Lung (tissue), 12 donors: ENCODE results near the gene DOCK2. TPM values are rescaled to one million over a fixed set of nuclear protein-coding genes. Genes with fewer than 3 reads are reported as not detected.

ENCODE experiments used
- ATAC-seq: fragments of 200-7000 bp; cut with Tn5 transposase; one replicate; pipeline ENCODE4 v1.9.1; 2020; ENCODE audit warnings: moderate number of reproducible peaks; ENCODE audit not compliant: insufficient read depth, low FRiP score
- DNase-seq, 3 donors: peaks; one replicate each; pipeline ENCODE4 v3.0.0-alpha.2; 2013 to 2017
- H3K27ac ChIP-seq, 2 donors: one replicate each; pipeline ENCODE4 v1.5.1; 2013; ENCODE audit warnings: mild to moderate bottlenecking in 2 of 2, moderate library complexity in 2 of 2, control low read depth in 1 of 2, inconsistent platforms in 1 of 2, low read depth in 1 of 2, low read length in 1 of 2
- H3K27me3 ChIP-seq, 3 donors: one replicate each; pipeline ENCODE4 v1.5.1; 2013; ENCODE audit warnings: low read length in 2 of 3; ENCODE audit not compliant: control insufficient read depth in 3 of 3, insufficient read depth in 3 of 3
- H3K36me3 ChIP-seq, 4 donors: one replicate each; pipeline ENCODE4 v1.5.1; 2013; ENCODE audit warnings: low read length in 4 of 4, mild to moderate bottlenecking in 1 of 4, moderate library complexity in 1 of 4; ENCODE audit not compliant: control insufficient read depth in 4 of 4, insufficient read depth in 4 of 4
- H3K4me1 ChIP-seq, 5 donors: one replicate each; pipeline ENCODE4 v1.5.1; 2013; ENCODE audit warnings: low read length in 5 of 5, mild to moderate bottlenecking in 2 of 5, moderate library complexity in 1 of 5; ENCODE audit not compliant: control insufficient read depth in 5 of 5, insufficient read depth in 5 of 5
- H3K4me3 ChIP-seq: one replicate; pipeline ENCODE4 v1.5.1; 2013; ENCODE audit warnings: mild to moderate bottlenecking, control low read depth, moderate library complexity
- H3K9ac ChIP-seq, 2 donors: one replicate each; pipeline ENCODE4 v1.5.1; 2013; ENCODE audit warnings: low read length in 2 of 2, control low read depth in 1 of 2; ENCODE audit not compliant: insufficient read depth in 1 of 2
- H3K9me3 ChIP-seq, 4 donors: one replicate each; pipeline ENCODE4 v1.5.1; 2013; ENCODE audit warnings: low read length in 3 of 4, mild to moderate bottlenecking in 1 of 4, moderate library complexity in 1 of 4; ENCODE audit not compliant: control insufficient read depth in 4 of 4, insufficient read depth in 3 of 4
- CTCF ChIP-seq: IDR thresholded peaks from 2 replicates; pipeline ENCODE4 v1.5.1; 2012; ENCODE audit warnings: mild to moderate bottlenecking; ENCODE audit errors: control extremely low read depth, extremely low read depth
- WGBS, 2 donors: extraction: QIAGEN DNeasy Blood & Tissue Kit; methylation state at CpG; one replicate each; pipeline ENCODE4 v1.1.7; 2013; 5-methylcytosine and 5-hydroxymethylcytosine counted together
- polyA plus RNA-seq, 2 donors: library from polyadenylated mRNA; stranded (reverse); fragments of 200-250 nt; gene quantifications; one replicate each; pipeline ENCODE4 v1.2.1, GENCODE V29; 2013
- total RNA-seq, 2 donors: library from RNA; depleted of rRNA in 1 of 2; stranded (reverse); fragments of >200 nt in 1 of 2; gene quantifications; one replicate each; pipeline ENCODE4 v1.2.1, GENCODE V29; 2014 to 2021
- donor health status: control.
- donor health status: control.
- donor health status: Bipolar disorder and iron deficiency.
- donor health status: healthy.
- donor health status: DM: yes; HTN: yes; CAD: no.

The DOCK2 gene
- total and polyA plus RNA-seq, 4 donors: 9.6 to 66.6 (median 43.4) TPM

- Histone ChIP-seq H3K4me3 (no peak overlapping the region), H3K27me3 (no peaks in the 10 kb centered on the region), H3K4me1 (no peaks in the 10 kb centered on the region), H3K27ac (no peak overlapping the region), H3K9me3 (no peaks in the 10 kb centered on the region), H3K36me3 (peaks cover 2 to 31% (median 15%) of the 10 kb centered on the region in 4 donors), H3K9ac (no peak overlapping the region)
- no peak for ATAC-seq
- TF ChIP-seq CTCF: no peak
- DNase-seq: no peak
Measured at GRCh38 chr5:169602535-169602934, 34.5 kb upstream of the DOCK2 start.

GRCh38 chr5:169606279-169606678, 30.8 kb upstream of the DOCK2 start:
- no peak for TF ChIP-seq CTCF
- H3K4me3 ChIP-seq: no peak overlapping the region
- H3K4me1 ChIP-seq: no peaks in the 10 kb centered on the region
- no peak overlapping the region for H3K27ac ChIP-seq
- H3K36me3 ChIP-seq: peaks cover 2 to 11% (median 6%) of the 10 kb centered on the region in 4 donors
- no peaks in the 10 kb centered on the region for H3K27me3 ChIP-seq
- no peak overlapping the region for H3K9ac ChIP-seq
- DNase-seq (no peak), ATAC-seq (no peak)
- H3K9me3 ChIP-seq: peaks cover 0 to 4% (median 1%) of the 10 kb centered on the region in 4 donors
- WGBS, 2 donors: 90 to 94% methylated on average over 3 of the region's 3 CpGs

GRCh38 chr5:169607882-169608281, 29.2 kb upstream of the DOCK2 start:
- no peak overlapping the region for H3K9ac ChIP-seq
- peaks cover 0 to 4% (median 0%) of the 10 kb centered on the region in 4 donors for H3K36me3 ChIP-seq
- peaks cover 0 to 4% (median 1%) of the 10 kb centered on the region in 4 donors for H3K9me3 ChIP-seq
- H3K27ac ChIP-seq: no peak overlapping the region
- TF ChIP-seq CTCF: no peak
- peaks cover 0 to 2% (median 0%) of the 10 kb centered on the region in 3 donors for H3K27me3 ChIP-seq
- no peak for ATAC-seq
- DNase-seq: no peak
- no peak overlapping the region for H3K4me3 ChIP-seq
- H3K4me1 ChIP-seq: no peaks in the 10 kb centered on the region
- 75 to 87% methylated on average over 2 of the region's 2 CpGs for WGBS, 2 donors

- 78 to 89% methylated on average over 3 of the region's 3 CpGs for WGBS, 2 donors
- Histone ChIP-seq H3K27ac (no peak overlapping the region), H3K27me3 (peaks cover 0 to 2% (median 0%) of the 10 kb centered on the region in 3 donors), H3K4me1 (no peaks in the 10 kb centered on the region), H3K4me3 (no peak overlapping the region), H3K36me3 (no peaks in the 10 kb centered on the region), H3K9me3 (peaks cover 0 to 4% (median 1%) of the 10 kb centered on the region in 4 donors), H3K9ac (no peak overlapping the region)
- ATAC-seq: no peak
- TF ChIP-seq CTCF: no peak
- DNase-seq: no peak
Measured at GRCh38 chr5:169609716-169610115, 27.4 kb upstream of the DOCK2 start.
